Transverse colon (tissue), 4 donors: ENCODE results near the gene ZNF143.

ENCODE experiments used
- EP300 ChIP-seq: sonication (generic); formaldehyde crosslinking; IDR thresholded peaks from one replicate; pipeline ENCODE4 v1.6.1; 2017; ENCODE audit warnings: antibody characterized with exemption, low read depth
- POLR2A ChIP-seq: fragments of 450-650 bp; IDR thresholded peaks from one replicate; pipeline ENCODE4 v1.6.1; 2016; ENCODE audit warnings: antibody characterized with exemption, mild to moderate bottlenecking, moderate library complexity
- POLR2AphosphoS5 ChIP-seq, 3 donors: sonication (generic); formaldehyde crosslinking; IDR thresholded peaks; one replicate each; pipeline ENCODE4 v1.6.1; 2016; ENCODE audit warnings: antibody characterized with exemption in 3 of 3
- TF ChIP-seq, protein P1 (sequence below), 5 experiments: fragments of 200-600 bp in 3 of 5; fragments of 450-650 bp in 2 of 5; sonication (generic) in 3 of 5; IDR thresholded peaks; 1 replicate in 2 of 5; 2 replicates in 3 of 5; pipeline ENCODE4 v1.5.1; 2016 to 2017; ENCODE audit warnings: antibody characterized with exemption in 5 of 5, inconsistent platforms in 3 of 5, mild to moderate bottlenecking in 2 of 5, moderate library complexity in 1 of 5

DNA sequence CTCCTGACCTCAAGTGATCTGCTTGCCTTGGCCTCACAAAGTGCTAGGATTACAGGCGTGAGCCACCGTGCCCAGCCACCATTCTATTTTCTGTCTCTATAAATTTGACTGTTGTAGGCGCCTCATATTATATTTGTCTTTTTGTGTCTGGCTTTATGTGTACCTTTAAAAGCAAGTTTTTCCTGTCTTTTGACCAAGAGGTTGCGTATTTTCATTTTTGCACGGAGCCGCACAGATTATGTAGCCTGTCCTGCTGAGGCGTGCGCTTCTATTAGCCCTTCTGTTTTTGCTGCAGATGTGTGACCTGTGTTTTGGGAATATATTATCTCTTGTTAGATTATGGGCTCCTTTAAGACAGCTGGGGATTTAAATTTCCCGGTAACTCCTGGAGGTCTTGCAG, 72.2 kb downstream of the ZNF143 start:
- TF ChIP-seq, protein P1, sequence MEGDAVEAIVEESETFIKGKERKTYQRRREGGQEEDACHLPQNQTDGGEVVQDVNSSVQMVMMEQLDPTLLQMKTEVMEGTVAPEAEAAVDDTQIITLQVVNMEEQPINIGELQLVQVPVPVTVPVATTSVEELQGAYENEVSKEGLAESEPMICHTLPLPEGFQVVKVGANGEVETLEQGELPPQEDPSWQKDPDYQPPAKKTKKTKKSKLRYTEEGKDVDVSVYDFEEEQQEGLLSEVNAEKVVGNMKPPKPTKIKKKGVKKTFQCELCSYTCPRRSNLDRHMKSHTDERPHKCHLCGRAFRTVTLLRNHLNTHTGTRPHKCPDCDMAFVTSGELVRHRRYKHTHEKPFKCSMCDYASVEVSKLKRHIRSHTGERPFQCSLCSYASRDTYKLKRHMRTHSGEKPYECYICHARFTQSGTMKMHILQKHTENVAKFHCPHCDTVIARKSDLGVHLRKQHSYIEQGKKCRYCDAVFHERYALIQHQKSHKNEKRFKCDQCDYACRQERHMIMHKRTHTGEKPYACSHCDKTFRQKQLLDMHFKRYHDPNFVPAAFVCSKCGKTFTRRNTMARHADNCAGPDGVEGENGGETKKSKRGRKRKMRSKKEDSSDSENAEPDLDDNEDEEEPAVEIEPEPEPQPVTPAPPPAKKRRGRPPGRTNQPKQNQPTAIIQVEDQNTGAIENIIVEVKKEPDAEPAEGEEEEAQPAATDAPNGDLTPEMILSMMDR (IDR thresholded peaks at IDR 0.05), result no peak
- TF ChIP-seq POLR2A, result no peak
- TF ChIP-seq EP300, result no peak
- TF ChIP-seq POLR2AphosphoS5 (IDR thresholded peaks at IDR 0.05), result no peak
